Urinary bladder (tissue), 4 donors: ENCODE measurements around the gene CHD6. TPM values are rescaled to one million over a fixed set of nuclear protein-coding genes. Genes with fewer than 3 reads are reported as not detected.

Experiments
- DNase-seq: peaks from one replicate; pipeline ENCODE4 v3.0.0-alpha.2; 2015; ENCODE audit errors: extremely low spot score
- H3K27ac ChIP-seq: one replicate; pipeline ENCODE4 v1.5.1; 2013; ENCODE audit warnings: low read depth, mild to moderate bottlenecking, moderate library complexity
- H3K36me3 ChIP-seq: one replicate; pipeline ENCODE4 v1.6.1; 2013; ENCODE audit warnings: mild to moderate bottlenecking, moderate library complexity; ENCODE audit not compliant: insufficient read depth
- H3K4me1 ChIP-seq: one replicate; pipeline ENCODE4 v1.6.1; 2013; ENCODE audit warnings: mild to moderate bottlenecking, moderate library complexity; ENCODE audit not compliant: insufficient read depth
- H3K4me3 ChIP-seq: one replicate; pipeline ENCODE4 v1.5.1; 2013; ENCODE audit warnings: low read depth, low read length
- WGBS: extraction: QIAGEN DNeasy Blood & Tissue Kit; methylation state at CpG from one replicate; pipeline ENCODE4 v1.1.7; 2013; 5-methylcytosine and 5-hydroxymethylcytosine counted together
- polyA plus RNA-seq: library from polyadenylated mRNA; stranded (reverse); fragments of 200-250 nt; gene quantifications from one replicate; pipeline ENCODE4 v1.2.3, GENCODE V29; 2013
- total RNA-seq: library from RNA; depleted of rRNA; stranded (reverse); fragments of >200 nt; gene quantifications from one replicate; pipeline ENCODE4 v1.2.3, GENCODE V29; 2014
- donor health status: healthy with polysubstance abuse.
- donor health status: healthy.

The CHD6 gene
- total and polyA plus RNA-seq, 2 donors = 11.6 to 61.5 TPM

- Histone ChIP-seq H3K27ac (no peak overlapping the region), H3K36me3 (no peaks in the 10 kb centered on the region), H3K4me3 (no peak overlapping the region), H3K4me1 (no peaks in the 10 kb centered on the region)
- DNase-seq = no peak
- 66% methylated on average over 3 of the region's 3 CpGs for WGBS
These were observed 2.5 kb downstream of the CHD6 start for GRCh38 chr20:41615676-41616075.

GRCh38 chr20:41615110-41615509, 3.1 kb downstream of the CHD6 start:
- DNase-seq = no peak
- Histone ChIP-seq H3K27ac (no peak overlapping the region), H3K4me3 (no peak overlapping the region), H3K36me3 (no peaks in the 10 kb centered on the region), H3K4me1 (no peaks in the 10 kb centered on the region)
- 40% methylated on average over 1 of the region's 1 CpG for WGBS

GRCh38 chr20:41613321-41613720, 4.9 kb downstream of the CHD6 start:
- Histone ChIP-seq H3K4me3 (no peak overlapping the region), H3K4me1 (no peaks in the 10 kb centered on the region), H3K27ac (no peak overlapping the region), H3K36me3 (no peaks in the 10 kb centered on the region)
- 89% methylated on average over 2 of the region's 2 CpGs for WGBS
- no peak for DNase-seq

- H3K4me3 ChIP-seq = no peak overlapping the region
- no peaks in the 10 kb centered on the region for H3K4me1 ChIP-seq
- no peak overlapping the region for H3K27ac ChIP-seq
- no peak for DNase-seq
- no peaks in the 10 kb centered on the region for H3K36me3 ChIP-seq
- 70% methylated on average over 3 of the region's 3 CpGs for WGBS
These were observed 8.7 kb downstream of the CHD6 start for GRCh38 chr20:41609474-41609873.

- 92% methylated on average over 2 of the region's 2 CpGs for WGBS
These were observed 9.6 kb downstream of the CHD6 start for GRCh38 chr20:41608606-41609005.

GRCh38 chr20:41607791-41608190, 10.4 kb downstream of the CHD6 start:
- no peak for DNase-seq
- Histone ChIP-seq H3K4me3 (no peak overlapping the region), H3K4me1 (no peaks in the 10 kb centered on the region), H3K36me3 (no peaks in the 10 kb centered on the region), H3K27ac (no peak overlapping the region)
- WGBS = 82% methylated on average over 1 of the region's 1 CpG

More at GRCh38 chr20:41608606-41609005, 9.6 kb downstream of the CHD6 start:
- no peak for DNase-seq
- Histone ChIP-seq H3K4me1 (no peaks in the 10 kb centered on the region), H3K36me3 (no peaks in the 10 kb centered on the region), H3K4me3 (no peak overlapping the region), H3K27ac (no peak overlapping the region)

GRCh38 chr20:41604002-41604401, 14.2 kb downstream of the CHD6 start:
- Histone ChIP-seq H3K36me3 (no peaks in the 10 kb centered on the region), H3K4me3 (no peak overlapping the region), H3K4me1 (no peaks in the 10 kb centered on the region), H3K27ac (no peak overlapping the region)
- WGBS = 76% methylated on average over 1 of the region's 1 CpG
- no peak for DNase-seq

- no peak overlapping the region for H3K4me3 ChIP-seq
- H3K36me3 ChIP-seq = no peaks in the 10 kb centered on the region
- H3K27ac ChIP-seq = no peak overlapping the region
- H3K4me1 ChIP-seq = no peaks in the 10 kb centered on the region
- WGBS = 90% methylated on average over 4 of the region's 4 CpGs
- no peak for DNase-seq
These were observed 16.4 kb downstream of the CHD6 start for GRCh38 chr20:41601742-41602141.

- Histone ChIP-seq H3K4me1 (no peaks in the 10 kb centered on the region), H3K27ac (no peak overlapping the region), H3K4me3 (no peak overlapping the region), H3K36me3 (no peaks in the 10 kb centered on the region)
- no peak for DNase-seq
- 93% methylated on average over 3 of the region's 3 CpGs for WGBS
These were observed 17.1 kb downstream of the CHD6 start for GRCh38 chr20:41600926-41601631.

GRCh38 chr20:41599699-41600104, 18.5 kb downstream of the CHD6 start:
- WGBS = 75% methylated on average over 3 of the region's 3 CpGs
- H3K27ac ChIP-seq = no peak overlapping the region

GRCh38 chr20:41598719-41599118, 19.5 kb downstream of the CHD6 start:
- Histone ChIP-seq H3K27ac (no peak overlapping the region), H3K4me3 (no peak overlapping the region), H3K36me3 (peaks cover 1% of the 10 kb centered on the region), H3K4me1 (no peaks in the 10 kb centered on the region)
- 99% methylated on average over 6 of the region's 6 CpGs for WGBS
- DNase-seq = no peak

More at GRCh38 chr20:41599699-41600104, 18.5 kb downstream of the CHD6 start:
- Histone ChIP-seq H3K4me3 (no peak overlapping the region), H3K4me1 (no peaks in the 10 kb centered on the region), H3K36me3 (peaks cover 1% of the 10 kb centered on the region)
- DNase-seq = no peak

- Histone ChIP-seq H3K4me3 (no peak overlapping the region), H3K27ac (no peak overlapping the region), H3K36me3 (peaks cover 1% of the 10 kb centered on the region), H3K4me1 (no peaks in the 10 kb centered on the region)
- no peak for DNase-seq
- 98% methylated on average over 8 of the region's 8 CpGs for WGBS
These were observed 23.5 kb downstream of the CHD6 start for GRCh38 chr20:41594514-41595322.

GRCh38 chr20:41592516-41593216, 25.5 kb downstream of the CHD6 start:
- Histone ChIP-seq H3K36me3 (peaks cover 1% of the 10 kb centered on the region), H3K4me1 (no peaks in the 10 kb centered on the region), H3K4me3 (no peak overlapping the region), H3K27ac (no peak overlapping the region)
- WGBS = 79% methylated on average over 3 of the region's 3 CpGs
- DNase-seq = no peak

- WGBS = 99% methylated on average over 3 of the region's 3 CpGs
- no peaks in the 10 kb centered on the region for H3K4me1 ChIP-seq
- no peak for DNase-seq
- H3K36me3 ChIP-seq = no peaks in the 10 kb centered on the region
- no peak overlapping the region for H3K4me3 ChIP-seq
- no peak overlapping the region for H3K27ac ChIP-seq
These were observed 30.2 kb downstream of the CHD6 start for GRCh38 chr20:41587956-41588355.
